ENCODE results near the gene ILKAP. TPM values are rescaled to one million over a fixed set of nuclear protein-coding genes. Genes with fewer than 3 reads are reported as not detected.

The ILKAP gene, protein sequence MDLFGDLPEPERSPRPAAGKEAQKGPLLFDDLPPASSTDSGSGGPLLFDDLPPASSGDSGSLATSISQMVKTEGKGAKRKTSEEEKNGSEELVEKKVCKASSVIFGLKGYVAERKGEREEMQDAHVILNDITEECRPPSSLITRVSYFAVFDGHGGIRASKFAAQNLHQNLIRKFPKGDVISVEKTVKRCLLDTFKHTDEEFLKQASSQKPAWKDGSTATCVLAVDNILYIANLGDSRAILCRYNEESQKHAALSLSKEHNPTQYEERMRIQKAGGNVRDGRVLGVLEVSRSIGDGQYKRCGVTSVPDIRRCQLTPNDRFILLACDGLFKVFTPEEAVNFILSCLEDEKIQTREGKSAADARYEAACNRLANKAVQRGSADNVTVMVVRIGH
- total RNA-seq = 10 to 100 TPM; 23.4 to 27.9 TPM
- long read RNA-seq, transcript ILKAP-201 (12 exons, 1,490 nt) = major isoform, 26 of 47 reads
- long read RNA-seq, partial matches to known transcripts = 0 of 47 reads
- long read RNA-seq, other reads (novel, unspliced or antisense) = 19 of 47 reads

DNA sequence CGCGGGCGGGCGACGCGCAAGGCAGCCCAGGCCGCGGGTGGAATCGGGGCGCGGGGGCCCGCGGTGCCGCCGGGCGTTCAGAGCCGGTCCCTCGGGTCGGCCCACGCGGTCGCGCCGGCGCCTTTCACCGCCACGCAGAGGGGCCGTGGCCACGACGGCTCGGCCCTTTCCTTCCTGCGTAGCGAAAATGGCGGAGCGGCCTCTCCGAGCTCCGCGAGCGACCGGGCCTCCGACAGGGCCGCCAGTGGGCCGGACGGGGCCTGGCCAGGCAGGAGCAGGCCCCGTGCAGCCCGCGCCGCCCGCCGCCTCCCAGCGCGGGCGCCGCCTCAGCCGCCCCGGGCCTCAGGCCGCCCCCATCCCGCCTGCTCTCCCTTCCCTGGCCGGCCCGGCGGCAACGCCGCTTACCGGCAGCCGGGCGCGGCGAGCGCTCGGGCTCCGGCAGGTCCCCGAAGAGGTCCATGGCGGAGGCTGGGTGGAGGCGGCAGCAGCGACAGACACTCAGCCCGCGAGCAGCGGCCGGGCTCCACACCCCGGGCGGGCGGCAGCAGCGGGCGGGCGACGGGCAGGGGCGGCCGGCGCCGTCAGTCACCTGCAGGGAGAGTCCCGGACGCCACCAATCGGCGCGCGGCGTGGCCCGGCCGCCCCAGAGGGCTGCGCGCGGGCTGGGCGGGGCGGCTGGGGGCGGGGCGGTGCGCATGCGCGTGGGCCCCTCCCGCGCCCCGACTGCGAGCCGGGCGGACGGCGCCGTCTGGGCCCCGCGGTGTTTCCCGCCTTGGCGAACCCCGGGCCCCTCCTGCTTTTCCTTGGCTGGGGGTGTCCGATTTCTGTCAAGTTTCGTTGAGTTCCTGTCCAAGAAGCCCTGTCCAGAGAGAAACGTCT lies at the start of gene ILKAP:
Gene ILKAP, minus strand, starts transcription at position 602 of the 879 bp plus-strand sequence. Its CDS starts 142 bp downstream, at position 460.
- intact Hi-C loops (cut with DNase I) = no loop called here
- peak; percentile 91 for DNase-seq
- ATAC-seq = peak; percentile 99

DNA sequence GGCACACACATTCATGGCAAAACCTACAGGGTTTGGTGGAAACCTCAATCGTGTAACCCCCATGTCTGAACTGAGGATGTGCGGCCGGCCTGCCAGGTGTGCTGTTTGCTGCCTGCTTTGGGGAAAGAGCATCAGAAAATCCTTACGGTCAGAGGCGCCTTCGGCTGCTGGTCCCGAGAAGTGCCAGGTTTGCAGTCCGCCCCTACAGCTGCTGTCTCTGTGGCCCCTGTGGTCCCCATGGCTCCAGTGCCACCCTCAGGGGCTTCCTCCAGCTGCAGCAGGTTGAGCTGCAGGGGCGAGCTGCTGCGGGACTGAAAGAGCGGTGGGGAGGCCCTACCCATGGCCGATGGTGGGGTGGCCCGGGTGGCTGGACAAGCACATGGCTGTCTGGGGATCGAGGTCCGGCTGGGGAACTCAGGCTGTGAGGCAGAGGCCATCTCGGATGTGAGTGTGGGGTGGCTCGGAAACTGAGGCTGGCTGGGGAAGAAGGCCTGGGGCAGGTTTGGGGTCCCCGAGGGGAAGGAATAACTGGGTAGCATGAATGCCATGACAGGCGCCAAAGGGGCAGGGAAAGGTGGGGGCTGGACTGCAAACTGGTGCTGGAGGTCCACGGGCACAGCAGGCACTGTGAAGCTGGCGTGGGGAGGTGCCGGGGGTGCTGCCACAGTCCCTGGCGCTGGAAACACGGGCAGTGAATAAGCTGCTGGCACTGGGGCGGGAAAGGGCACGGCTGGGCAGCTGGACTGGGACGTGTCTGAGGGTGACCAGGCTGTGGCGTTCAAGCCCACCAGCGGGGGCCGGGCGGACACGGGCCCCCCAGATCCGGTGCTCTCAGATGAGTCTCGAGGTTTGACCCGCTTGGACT lies 49.5 kb upstream of the ILKAP start:
- ATAC-seq = no peak

DNA sequence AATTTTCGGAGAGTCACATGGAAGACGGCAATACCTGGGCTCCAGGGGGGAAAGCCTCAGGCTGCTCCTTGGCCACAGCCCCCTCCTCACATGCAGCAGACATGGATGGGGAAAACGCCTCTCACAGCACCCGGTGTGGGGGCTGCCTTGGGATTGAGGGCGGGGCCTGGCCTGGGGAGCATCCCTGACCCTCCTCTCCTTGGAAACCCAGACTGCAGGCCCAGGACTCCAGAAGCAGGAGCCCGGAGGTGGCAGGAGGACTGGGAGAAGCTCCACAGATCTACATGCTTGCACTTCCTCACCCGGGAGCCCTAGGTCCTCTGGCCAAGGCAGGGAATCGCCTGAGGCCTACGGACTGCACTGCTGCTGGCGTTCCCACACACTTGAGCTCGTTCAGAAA lies 48.5 kb upstream of the ILKAP start:
- intact Hi-C loops (cut with DNase I) = no loop called here
- no peak for DNase-seq
- no peak for ATAC-seq

More for the DNA sequence above, 49.5 kb upstream of the ILKAP start:
- DNase-seq = no peak
- intact Hi-C loops (cut with DNase I) = no loop called here

DNA sequence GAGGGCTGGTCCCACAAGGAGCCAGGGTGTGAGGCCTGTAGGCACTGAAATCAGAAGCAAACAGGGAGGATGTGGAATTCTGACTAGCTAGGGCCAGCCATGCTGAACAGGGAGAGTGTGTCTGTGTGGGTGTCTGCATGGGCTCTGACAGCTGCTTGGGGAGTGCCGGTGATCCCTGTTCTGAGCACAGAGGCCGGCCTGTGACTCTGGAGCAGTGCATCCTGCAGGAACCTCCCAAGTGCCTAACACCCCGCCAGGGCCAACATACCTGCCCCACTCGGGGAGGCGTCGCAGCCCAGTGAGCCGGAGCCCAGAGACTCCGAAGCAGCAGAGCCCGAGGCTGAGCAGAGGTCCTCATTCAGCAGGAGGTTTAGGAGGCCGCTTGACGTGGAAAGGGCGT lies 47.8 kb upstream of the ILKAP start:
- ATAC-seq (no peak), DNase-seq (no peak)
- intact Hi-C loops (cut with DNase I) = no loop called here

DNA sequence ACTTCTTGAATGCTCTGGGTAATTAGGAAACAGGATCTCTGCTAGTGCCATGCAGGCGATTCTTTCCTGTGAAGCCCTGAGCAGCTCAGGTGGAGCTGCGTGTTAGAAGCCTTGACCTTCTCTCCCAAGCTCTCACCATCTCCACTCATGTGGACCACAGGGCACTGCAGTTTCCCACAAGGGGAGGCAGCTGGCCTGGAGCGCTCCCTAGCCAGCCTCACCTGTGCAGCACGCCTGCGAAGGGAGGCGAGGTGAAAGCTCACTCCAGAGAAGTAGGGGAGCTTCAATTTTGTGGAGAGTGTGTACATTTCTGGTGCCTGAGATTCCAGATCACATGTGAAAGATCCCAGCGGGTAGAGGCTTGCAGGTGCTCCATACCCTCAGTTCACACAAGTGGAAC lies 47.4 kb upstream of the ILKAP start:
- ATAC-seq (no peak), DNase-seq (no peak)
- intact Hi-C loops (cut with DNase I) = no loop called here

DNA sequence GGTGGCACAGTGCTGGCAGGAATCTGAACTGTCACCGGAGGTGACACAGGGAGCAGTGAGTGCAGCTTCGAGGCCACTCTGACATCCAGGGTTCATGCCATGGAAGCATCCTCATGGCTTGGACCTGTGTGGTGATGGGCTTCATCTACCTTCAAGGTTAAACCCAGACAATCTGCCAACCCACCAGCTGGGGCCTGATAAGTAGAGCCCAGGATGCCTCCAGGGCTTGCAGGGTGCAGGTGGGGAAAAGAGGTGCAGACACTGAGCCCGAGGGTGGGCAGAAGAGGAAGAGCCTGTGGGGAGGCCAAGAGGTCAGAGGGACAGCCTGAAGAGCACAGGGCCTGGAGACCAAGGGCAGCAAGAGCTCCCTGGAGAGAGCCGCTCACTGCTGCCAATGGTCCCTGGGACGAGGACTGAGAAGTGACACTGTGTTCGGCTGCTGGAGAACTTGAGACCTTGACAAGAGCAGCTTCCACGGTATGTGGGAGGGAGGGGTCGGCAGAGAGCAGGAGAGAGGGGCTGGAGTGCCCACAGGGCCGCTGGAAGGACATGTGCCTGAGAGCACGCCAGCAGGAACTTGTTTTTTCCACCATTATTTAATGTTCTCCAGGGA lies 44.5 kb upstream of the ILKAP start:
- intact Hi-C loops (cut with DNase I) = no loop called here
- ATAC-seq = peak in 1 of 2 donors; percentile 17
- no peak for DNase-seq

DNA sequence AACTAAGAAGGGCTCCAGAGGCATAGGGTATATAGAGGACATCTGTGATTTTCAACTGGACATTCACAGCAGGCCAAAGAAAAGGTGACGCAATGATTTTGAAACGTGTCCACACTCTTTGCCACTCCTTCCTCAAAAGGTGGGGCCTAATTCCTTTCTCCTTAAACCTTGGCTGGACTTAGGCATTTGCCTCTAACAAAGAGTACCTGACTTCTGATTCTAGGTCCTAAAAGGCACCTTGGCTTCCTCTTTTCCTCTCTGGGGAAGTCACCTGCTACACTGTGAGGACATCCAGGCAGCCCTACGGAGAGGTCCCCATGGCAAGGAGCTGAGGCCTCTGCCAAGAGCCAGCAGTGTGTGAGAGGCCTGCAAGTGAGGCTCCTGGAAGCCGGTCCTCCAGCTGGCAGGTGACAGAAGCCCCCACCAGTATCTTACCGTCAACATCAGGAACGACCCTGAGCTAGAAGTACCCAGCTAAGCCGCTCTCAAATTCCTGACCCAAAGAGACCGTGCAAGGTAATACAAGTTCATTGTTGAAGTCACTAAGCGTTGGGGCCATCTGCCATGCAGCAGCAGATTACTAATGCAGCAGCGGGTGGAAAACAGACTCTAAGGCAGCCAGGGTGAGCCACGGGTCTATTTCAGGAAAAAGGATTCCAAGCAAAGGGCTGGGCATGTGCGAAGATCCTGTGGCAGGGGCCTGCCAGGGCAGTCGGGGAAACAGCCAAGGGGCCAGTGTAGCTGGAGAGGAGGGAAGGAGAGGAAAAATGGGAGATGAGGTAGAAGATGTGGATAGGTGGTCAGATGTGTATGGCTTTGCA lies 43.7 kb upstream of the ILKAP start:
- intact Hi-C loops (cut with DNase I) = no loop called here
- DNase-seq = no peak
- ATAC-seq = no peak

DNA sequence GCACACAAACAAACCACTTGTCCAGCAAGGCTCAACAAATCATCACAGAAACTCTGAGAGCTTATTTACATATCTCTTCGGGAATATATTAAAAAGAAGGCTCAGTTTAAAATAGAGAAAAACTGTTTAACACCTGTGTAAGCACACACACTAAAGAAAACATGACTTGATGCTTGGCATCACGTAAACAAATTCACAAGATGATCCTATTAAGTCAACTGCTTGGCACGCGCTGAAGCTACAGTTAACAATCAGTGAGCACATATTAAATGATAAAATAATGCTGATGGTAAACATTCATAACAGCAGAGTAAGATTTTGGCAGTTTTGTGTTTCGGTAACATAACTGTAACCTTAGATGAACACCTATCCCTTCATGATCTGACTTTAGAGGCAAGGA lies 40.7 kb upstream of the ILKAP start:
- ATAC-seq (no peak), DNase-seq (no peak)
- intact Hi-C loops (cut with DNase I) = no loop called here

DNA sequence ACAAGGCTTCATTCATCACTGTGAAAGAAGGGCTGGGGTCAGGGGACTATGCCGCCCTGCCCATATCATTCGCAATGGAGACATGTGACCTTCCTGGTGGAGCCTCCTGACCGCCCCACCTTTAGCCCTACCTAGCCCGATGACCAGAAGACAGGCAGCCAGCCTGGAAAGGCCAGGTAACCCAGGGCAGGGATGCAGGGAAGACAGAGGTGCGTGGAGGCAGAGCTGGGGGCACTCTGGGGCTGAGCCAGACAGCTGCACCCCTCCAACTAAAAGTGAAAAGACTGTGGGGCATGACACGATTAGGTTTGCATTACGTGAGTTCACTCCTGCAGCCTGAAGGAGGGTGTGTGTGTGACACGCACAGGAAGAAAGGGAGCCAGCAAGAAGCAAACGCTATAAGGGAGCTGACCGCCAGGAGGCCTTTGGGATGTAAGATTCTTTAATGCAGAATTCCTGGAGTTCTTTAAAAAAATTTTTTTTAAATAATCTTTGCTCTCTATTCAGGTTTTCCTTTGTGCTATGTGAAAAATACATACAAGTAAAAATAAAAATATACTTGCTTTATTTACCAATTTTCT lies 40.1 kb upstream of the ILKAP start:
- no peak for DNase-seq
- intact Hi-C loops (cut with DNase I) = no loop called here
- no peak for ATAC-seq

DNA sequence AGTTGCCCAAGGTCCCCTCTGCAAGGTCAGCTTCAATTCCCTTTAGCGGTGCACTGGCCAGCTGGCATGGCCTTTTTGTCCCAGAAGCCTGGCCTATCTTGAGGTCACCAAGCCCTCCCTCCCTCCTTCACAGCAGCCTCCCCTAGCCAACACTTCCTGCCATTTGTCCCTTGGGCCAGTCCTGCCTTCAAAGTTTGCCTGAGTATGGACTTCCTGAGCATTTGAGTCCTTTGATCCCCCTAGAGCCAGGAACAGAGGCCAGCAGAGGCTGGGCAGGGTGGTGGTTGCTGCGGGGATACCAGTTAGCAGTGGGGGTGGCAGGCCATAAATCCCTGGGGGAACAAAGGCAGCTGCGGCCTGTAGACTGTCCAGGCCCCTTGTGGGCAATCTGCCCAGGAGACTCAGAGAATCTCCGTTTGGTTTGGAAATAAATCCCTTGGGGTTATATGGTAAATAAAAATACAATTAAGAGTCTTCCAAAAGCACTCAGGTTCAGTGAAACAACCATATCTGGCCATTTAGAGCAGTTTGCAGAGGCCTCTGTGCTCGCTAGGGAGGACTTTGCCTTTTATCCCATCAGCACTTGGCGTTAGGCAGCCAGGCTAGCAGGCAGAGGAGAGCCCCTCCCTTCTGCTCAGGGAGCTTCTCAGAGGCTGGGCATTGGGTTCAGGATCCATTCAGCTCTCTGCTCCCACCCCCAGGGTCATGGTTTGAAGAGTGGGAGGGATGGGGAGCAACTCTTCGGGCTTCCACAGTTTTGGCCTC lies 39.4 kb upstream of the ILKAP start:
- peak; percentile 42 for DNase-seq
- intact Hi-C loops (cut with DNase I) = no loop called here
- ATAC-seq = peak; percentile 4 to 53

DNA sequence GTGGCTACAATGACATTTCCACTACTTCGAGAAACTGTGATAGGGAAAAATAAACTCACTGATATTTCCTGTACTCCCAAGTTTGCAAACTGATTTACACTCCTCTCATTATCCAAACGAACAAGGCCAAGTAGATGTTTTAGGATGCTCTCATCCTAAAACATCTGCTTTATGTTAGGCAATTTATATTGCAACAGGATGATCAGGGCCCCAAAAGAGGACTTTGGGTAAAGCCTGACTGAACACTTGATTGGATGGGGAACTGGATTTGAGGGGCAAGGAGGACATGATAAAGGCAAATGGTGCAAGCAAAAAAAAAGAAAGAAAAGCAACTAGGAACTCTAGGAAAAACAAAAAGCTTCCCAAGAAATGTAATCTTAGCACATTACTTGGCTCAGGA lies 38.5 kb upstream of the ILKAP start:
- intact Hi-C loops (cut with DNase I) = no loop called here
- DNase-seq (no peak), ATAC-seq (no peak)

DNA sequence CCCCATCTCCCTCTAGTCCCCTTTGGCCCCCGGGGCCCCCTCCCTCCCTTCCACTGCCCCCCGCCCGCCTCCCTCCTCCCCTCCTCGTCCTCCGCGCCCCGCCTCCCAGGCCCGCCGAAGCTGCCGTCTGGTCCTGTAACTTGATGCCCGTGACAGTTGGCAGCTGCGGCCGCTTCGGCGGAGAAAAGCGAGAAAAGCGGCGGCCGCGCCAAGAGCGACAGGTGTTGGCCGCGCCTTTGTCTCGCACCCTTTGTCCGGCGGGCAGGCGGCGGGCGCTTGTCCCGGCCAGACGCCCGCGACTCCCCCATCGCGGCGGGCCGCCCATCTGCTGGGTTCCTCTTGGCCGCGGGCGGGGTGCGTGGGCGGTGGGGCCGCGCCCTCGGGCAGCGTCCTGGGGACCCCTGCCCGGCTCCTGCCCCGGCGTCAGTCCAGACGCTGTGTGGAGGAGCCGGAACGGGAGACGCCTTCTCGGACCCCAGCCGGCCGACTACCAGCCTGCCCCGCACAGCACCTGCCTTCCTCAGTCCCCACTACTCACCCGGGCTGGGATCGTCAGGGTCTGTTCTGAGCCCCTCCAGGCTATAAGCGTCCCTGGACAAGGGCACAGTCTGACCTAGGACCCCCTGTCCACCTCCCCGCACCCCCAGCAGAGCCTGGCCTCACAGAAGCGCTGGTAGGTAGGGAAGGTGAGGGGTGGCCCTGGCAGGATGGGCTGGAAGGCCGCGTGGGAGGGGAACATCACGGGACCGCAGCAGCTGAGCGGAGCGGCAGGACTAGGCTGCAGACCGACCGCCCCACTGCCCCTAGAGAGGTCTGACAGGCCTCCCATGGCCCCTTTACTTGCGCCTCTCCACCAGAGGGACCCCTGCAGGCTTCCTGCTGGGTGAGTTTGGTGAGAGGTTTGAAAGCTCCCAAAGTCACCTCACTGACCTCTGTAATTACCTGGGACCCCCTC lies 37.5 kb upstream of the ILKAP start:
- DNase-seq (peak; percentile 78), ATAC-seq (peak; percentile 61 to 65)
- intact Hi-C loops (cut with DNase I) = no loop called here

DNA sequence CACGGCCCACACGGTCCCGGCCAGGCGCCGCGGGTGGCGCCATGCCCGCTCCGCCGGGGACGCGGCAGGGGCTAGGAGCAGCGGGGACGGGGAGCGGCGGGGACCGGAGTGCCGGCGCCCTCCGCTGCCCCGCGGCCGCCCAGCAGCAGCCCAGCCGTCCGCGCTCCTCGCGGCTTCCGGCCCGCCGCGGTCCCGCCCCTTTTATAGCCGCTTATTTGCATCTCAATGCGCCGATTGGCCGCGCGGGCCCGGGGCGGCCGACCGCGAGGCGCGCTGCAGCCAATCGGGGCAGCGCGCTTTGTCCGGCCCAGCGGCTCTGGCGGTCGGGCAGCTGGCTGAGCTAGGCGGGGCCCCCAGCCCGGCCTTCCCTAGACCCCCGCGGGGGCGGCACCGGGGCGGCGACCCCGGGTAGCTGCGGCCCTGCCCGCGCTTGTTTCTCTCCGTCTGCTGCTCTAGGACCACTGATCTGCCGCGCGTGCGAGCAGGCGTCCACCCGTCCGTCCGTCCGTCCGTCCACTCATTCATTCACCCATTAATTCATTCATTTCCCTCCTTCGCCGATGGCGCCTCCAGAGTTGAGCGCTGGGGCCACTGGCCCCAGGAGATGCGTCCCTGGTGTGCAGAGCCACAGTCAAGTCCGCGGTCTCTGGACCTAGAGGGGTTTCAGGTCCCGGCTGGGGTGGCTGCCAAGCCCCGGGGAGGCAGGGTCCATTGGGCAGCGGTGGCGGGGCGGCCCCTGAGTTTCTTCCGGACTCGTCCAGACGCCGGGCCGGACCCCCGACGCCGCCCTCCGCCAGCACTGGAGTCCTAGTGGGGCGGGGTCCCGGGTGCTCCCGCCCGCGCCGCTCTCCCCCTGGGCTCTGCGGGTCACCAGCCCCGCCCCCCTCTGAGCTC lies 36.6 kb upstream of the ILKAP start, which contains the start of gene HES6:
Gene HES6, minus strand, starts transcription at position 176 of the 894 bp plus-strand sequence. Its CDS starts 133 bp downstream, at position 43.
- ATAC-seq (peak; percentile 88 to 89), DNase-seq (peak; percentile 93)
- intact Hi-C loops (cut with DNase I) = no loop called here

DNA sequence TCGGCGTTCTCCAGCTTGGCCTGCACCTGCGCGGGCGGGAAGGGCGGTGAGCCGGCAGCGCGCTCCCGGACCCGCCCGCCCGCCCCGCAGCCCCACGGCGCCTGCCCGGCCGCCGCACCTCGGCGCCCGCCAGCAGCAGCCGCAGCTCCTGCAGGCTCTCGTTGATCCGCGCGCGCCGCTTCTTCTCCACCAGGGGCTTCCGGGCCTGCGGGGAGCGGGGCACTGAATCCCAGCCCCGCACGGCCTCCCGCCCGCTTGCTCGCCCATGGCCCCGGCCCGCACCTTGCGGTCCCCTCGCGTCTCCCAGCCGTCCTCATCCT lies 36.0 kb upstream of the ILKAP start:
- DNase-seq (peak; percentile 47), ATAC-seq (peak in 1 of 2 donors; percentile 1)
- intact Hi-C loops (cut with DNase I) = no loop called here
